ENCODE results near the gene SUSD4. TPM values are rescaled to one million over a fixed set of nuclear protein-coding genes. Genes with fewer than 3 reads are reported as not detected.

The SUSD4 gene
- polyA plus RNA-seq, 1 of the 3 experiments (the other 2 are of a cell fraction) = 0.31 TPM

DNA sequence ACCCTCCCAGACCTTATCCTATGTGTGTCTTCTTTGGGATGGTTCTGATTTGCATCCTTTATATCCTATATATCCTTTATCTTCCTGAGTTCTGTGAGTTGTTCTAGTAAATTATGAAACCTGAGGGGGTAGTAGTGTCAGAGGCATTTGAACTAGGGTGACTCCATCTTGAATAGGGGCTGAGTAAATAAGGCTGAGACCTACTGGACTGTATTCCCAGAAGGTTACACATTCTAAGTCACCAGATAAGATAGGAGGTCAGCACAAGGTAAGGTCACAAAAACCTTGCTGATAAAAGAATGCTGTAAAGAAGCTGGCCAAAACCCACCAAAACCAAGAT is 50.6 kb downstream of the SUSD4 start (continued):
- TF ChIP-seq, protein P1, sequence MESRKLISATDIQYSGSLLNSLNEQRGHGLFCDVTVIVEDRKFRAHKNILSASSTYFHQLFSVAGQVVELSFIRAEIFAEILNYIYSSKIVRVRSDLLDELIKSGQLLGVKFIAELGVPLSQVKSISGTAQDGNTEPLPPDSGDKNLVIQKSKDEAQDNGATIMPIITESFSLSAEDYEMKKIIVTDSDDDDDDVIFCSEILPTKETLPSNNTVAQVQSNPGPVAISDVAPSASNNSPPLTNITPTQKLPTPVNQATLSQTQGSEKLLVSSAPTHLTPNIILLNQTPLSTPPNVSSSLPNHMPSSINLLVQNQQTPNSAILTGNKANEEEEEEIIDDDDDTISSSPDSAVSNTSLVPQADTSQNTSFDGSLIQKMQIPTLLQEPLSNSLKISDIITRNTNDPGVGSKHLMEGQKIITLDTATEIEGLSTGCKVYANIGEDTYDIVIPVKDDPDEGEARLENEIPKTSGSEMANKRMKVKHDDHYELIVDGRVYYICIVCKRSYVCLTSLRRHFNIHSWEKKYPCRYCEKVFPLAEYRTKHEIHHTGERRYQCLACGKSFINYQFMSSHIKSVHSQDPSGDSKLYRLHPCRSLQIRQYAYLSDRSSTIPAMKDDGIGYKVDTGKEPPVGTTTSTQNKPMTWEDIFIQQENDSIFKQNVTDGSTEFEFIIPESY (IDR thresholded peaks at IDR 0.05; ENCODE audit: borderline replicate concordance, low read depth) = no peak
- TF ChIP-seq TAF1 (IDR thresholded peaks at IDR 0.05; ENCODE audit: borderline replicate concordance, low read depth, low read length) = no peak

DNA sequence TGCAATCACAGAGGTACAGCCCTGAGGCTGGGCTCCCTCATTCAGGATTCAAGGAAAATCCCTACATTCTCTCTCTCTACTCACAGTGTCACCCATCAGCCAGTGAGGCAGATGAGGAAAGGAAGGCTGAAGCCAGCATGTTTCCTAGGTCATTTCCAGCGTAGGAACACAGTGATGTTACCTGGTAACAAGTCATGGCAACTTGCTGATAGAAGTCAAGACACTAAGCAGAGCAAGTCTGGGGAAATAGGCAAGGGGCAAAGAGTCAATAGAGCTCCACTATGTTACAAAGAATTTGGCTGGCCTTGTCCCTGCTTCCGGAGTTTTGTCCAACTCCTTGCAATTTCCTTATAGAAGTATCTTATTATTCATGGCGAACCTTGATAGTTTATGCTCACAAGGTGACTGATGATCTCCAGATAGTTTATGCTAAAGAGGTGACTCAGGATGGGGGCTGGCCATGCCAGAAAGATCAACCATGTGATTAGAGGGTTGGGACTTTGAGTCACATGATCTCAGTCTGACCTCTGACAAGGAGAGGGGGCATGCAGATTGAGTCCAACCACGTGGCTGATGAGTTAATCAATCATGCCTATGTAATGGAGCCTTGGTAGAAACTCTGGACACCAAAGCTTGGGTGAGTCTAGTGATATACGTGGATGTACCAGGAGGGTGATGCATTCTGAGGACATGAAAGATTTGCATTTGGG is 51.1 kb downstream of the SUSD4 start:
- H3K36me3 ChIP-seq (replicated peaks in 1 of 2; ENCODE audit: control insufficient read depth in 1 of 2, insufficient read depth in 2 of 2, low read length in 1 of 2) = no peaks in the 10 kb centered on the region
- TF ChIP-seq, protein P2, sequence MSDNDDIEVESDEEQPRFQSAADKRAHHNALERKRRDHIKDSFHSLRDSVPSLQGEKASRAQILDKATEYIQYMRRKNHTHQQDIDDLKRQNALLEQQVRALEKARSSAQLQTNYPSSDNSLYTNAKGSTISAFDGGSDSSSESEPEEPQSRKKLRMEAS (IDR thresholded peaks at IDR 0.05; ENCODE audit: low read depth) = no peak
- TF ChIP-seq GATA2 (CRISPR knock-in tag; IDR thresholded peaks at IDR 0.05) = no peak
- TF ChIP-seq, protein P3, sequence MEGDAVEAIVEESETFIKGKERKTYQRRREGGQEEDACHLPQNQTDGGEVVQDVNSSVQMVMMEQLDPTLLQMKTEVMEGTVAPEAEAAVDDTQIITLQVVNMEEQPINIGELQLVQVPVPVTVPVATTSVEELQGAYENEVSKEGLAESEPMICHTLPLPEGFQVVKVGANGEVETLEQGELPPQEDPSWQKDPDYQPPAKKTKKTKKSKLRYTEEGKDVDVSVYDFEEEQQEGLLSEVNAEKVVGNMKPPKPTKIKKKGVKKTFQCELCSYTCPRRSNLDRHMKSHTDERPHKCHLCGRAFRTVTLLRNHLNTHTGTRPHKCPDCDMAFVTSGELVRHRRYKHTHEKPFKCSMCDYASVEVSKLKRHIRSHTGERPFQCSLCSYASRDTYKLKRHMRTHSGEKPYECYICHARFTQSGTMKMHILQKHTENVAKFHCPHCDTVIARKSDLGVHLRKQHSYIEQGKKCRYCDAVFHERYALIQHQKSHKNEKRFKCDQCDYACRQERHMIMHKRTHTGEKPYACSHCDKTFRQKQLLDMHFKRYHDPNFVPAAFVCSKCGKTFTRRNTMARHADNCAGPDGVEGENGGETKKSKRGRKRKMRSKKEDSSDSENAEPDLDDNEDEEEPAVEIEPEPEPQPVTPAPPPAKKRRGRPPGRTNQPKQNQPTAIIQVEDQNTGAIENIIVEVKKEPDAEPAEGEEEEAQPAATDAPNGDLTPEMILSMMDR (IDR thresholded peaks at IDR 0.05) = no peak
- TF ChIP-seq TAF1 (IDR thresholded peaks at IDR 0.05; ENCODE audit: borderline replicate concordance, low read depth, low read length) = no peak
- no peak for TF ChIP-seq JUND (IDR thresholded peaks at IDR 0.05)
- TF ChIP-seq RAD21 (IDR thresholded peaks at IDR 0.05; ENCODE audit: low read length) = no peak
- no peak for TF ChIP-seq EP300 (IDR thresholded peaks at IDR 0.05; ENCODE audit: borderline replicate concordance in 1 of 2, low read depth in 1 of 2, low read length in 1 of 2)
- TF ChIP-seq POLR2AphosphoS5 (IDR thresholded peaks at IDR 0.05; ENCODE audit: low read depth, low read length) = no peak
- TF ChIP-seq, protein P4, sequence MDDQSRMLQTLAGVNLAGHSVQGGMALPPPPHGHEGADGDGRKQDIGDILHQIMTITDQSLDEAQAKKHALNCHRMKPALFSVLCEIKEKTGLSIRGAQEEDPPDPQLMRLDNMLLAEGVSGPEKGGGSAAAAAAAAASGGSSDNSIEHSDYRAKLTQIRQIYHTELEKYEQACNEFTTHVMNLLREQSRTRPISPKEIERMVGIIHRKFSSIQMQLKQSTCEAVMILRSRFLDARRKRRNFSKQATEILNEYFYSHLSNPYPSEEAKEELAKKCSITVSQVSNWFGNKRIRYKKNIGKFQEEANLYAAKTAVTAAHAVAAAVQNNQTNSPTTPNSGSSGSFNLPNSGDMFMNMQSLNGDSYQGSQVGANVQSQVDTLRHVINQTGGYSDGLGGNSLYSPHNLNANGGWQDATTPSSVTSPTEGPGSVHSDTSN (IDR thresholded peaks at IDR 0.05) = no peak
- no peak for TF ChIP-seq MXI1 (IDR thresholded peaks at IDR 0.05; ENCODE audit: low read depth, low read length)
- no peak for TF ChIP-seq RCOR1 (IDR thresholded peaks at IDR 0.05; ENCODE audit: low read length)
- no peak for TF ChIP-seq RXRA (IDR thresholded peaks at IDR 0.05; ENCODE audit: borderline replicate concordance, low read depth)
- TF ChIP-seq, protein P5, sequence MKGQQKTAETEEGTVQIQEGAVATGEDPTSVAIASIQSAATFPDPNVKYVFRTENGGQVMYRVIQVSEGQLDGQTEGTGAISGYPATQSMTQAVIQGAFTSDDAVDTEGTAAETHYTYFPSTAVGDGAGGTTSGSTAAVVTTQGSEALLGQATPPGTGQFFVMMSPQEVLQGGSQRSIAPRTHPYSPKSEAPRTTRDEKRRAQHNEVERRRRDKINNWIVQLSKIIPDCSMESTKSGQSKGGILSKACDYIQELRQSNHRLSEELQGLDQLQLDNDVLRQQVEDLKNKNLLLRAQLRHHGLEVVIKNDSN (IDR thresholded peaks at IDR 0.05; ENCODE audit: borderline replicate concordance, low read depth) = no peak
- no peak for TF ChIP-seq FOXM1 (IDR thresholded peaks at IDR 0.05; ENCODE audit: low read depth)
- TF ChIP-seq NRF1 (IDR thresholded peaks at IDR 0.05; ENCODE audit: low read depth, low read length) = no peak
- TF ChIP-seq FOXJ3 (CRISPR knock-in tag; IDR thresholded peaks at IDR 0.05) = no peak
- no peak for TF ChIP-seq EZH2phosphoT487 (IDR thresholded peaks at IDR 0.05; ENCODE audit: borderline replicate concordance, low read depth)
- no peaks in the 10 kb centered on the region; the same call in 1 of the 2 replicates for H3K27me3 ChIP-seq (ENCODE audit: insufficient read depth)
- DNase-seq = no peak
- no peaks in the 10 kb centered on the region for H3K4me1 ChIP-seq (ENCODE audit: control insufficient read depth in 1 of 2, insufficient read depth in 2 of 2, low read depth in 1 of 2, low read length in 1 of 2)
- whole genome bisulfite sequencing (ENCODE audit: low lambda C conversion rate) = 14% methylated on average over 5 of the region's 5 CpGs
- no peaks in the 10 kb centered on the region for H3K9me2 ChIP-seq
- ChIA-PET CTCF (no interaction called here), POLR2A (no interaction called here)
- no peak overlapping the region for H3K27ac ChIP-seq (ENCODE audit: low read depth in 2 of 2, low read length in 1 of 2)
- no peaks in the 10 kb centered on the region for H3K79me2 ChIP-seq (ENCODE audit: insufficient read depth)
- no peak overlapping the region for H3K4me2 ChIP-seq
- no peak overlapping the region for H3K4me3 ChIP-seq (ENCODE audit: low read depth in 2 of 2, low read length in 1 of 2)
- H3K9ac ChIP-seq = no peak overlapping the region
- H3K9me3 ChIP-seq = no peaks in the 10 kb centered on the region
- H4K20me1 ChIP-seq (ENCODE audit: insufficient read depth) = no peaks in the 10 kb centered on the region
- H2AFZ ChIP-seq (ENCODE audit: low read depth) = no peak overlapping the region
- H3F3A ChIP-seq (replicated peaks; ENCODE audit: insufficient read depth) = no peaks in the 10 kb centered on the region

All from SK-N-SH (cell line).